ENCODE results near the gene BOLA3. TPM values are rescaled to one million over a fixed set of nuclear protein-coding genes. Genes with fewer than 3 reads are reported as not detected.

Gene BOLA3
- total RNA-seq, 1 experiment from 2014 or later, result 30.4 TPM

GRCh38 chr2:74104839-74105238 is 42.9 kb downstream of the BOLA3 start:
- Histone ChIP-seq H3K27me3 (ENCODE audit: insufficient read depth, low read depth) (no peaks in the 10 kb centered on the region), H3K79me2 (ENCODE audit: low read depth) (no peaks in the 10 kb centered on the region), H3K4me2 (no peak overlapping the region), H3K9me3 (ENCODE audit: insufficient read depth, low read depth) (no peaks in the 10 kb centered on the region), H3K4me3 (no peak overlapping the region), H3F3A (ENCODE audit: insufficient read depth, low read depth) (no peaks in the 10 kb centered on the region), H3K4me1 (replicated peaks; ENCODE audit: insufficient read depth) (no peaks in the 10 kb centered on the region), H3K36me3 (ENCODE audit: low read depth) (0 out of 2 replicates have a peak, but pooled peaks cover under 1% of the 10 kb centered on the region), H3K9me2 (ENCODE audit: insufficient read depth) (no peaks in the 10 kb centered on the region), H2AFZ (no peak overlapping the region), H4K20me1 (ENCODE audit: insufficient read depth) (peaks cover 3% of the 10 kb centered on the region; the same call in 1 of the 2 replicates), H3K27ac (no peak overlapping the region)
- intact Hi-C loops (cut with micrococcal nuclease; ENCODE audit: unreplicated experiment), result no loop called here
- no TSS peak for BruUV-seq (replicated peaks)
- CTCF ChIA-PET, result no interaction called here
- POLR2A ChIA-PET (ENCODE audit: unreplicated experiment), result no interaction called here
- no peak for DNase-seq
- no peak for TF ChIP-seq EZH2 (IDR thresholded peaks at IDR 0.05; ENCODE audit: low read depth)
- peak; percentile 30; the same call in 1 of the 2 replicates for TF ChIP-seq CTCF (conservative IDR thresholded peaks at IDR 0.05)

GRCh38 chr2:74103763-74104162 is 43.9 kb downstream of the BOLA3 start:
- intact Hi-C loops (cut with micrococcal nuclease; ENCODE audit: unreplicated experiment), result no loop called here
- no peak overlapping the region for H3K4me2 ChIP-seq
- no peak for TF ChIP-seq CTCF (conservative IDR thresholded peaks at IDR 0.05)
- H3K4me1 ChIP-seq (replicated peaks; ENCODE audit: insufficient read depth), result no peaks in the 10 kb centered on the region
- 0 out of 2 replicates have a peak, but pooled peaks cover 4% of the 10 kb centered on the region for H3K36me3 ChIP-seq (ENCODE audit: low read depth)
- no peak overlapping the region for H3K27ac ChIP-seq
- H3K9me2 ChIP-seq (ENCODE audit: insufficient read depth), result no peaks in the 10 kb centered on the region
- no peaks in the 10 kb centered on the region for H3K27me3 ChIP-seq (ENCODE audit: insufficient read depth, low read depth)
- no peaks in the 10 kb centered on the region for H3K9me3 ChIP-seq (ENCODE audit: insufficient read depth, low read depth)
- H2AFZ ChIP-seq, result no peak overlapping the region
- H4K20me1 ChIP-seq (ENCODE audit: insufficient read depth), result peaks cover 3% of the 10 kb centered on the region; the same call in 1 of the 2 replicates
- no peaks in the 10 kb centered on the region for H3K79me2 ChIP-seq (ENCODE audit: low read depth)
- H3F3A ChIP-seq (ENCODE audit: insufficient read depth, low read depth), result no peaks in the 10 kb centered on the region
- BruUV-seq (replicated peaks), result no TSS peak
- ChIA-PET CTCF (no interaction called here), POLR2A (ENCODE audit: unreplicated experiment) (no interaction called here)
- no peak overlapping the region for H3K4me3 ChIP-seq
- DNase-seq, result no peak

GRCh38 chr2:74102516-74102915 is 45.2 kb downstream of the BOLA3 start:
- no peaks in the 10 kb centered on the region for H3K9me3 ChIP-seq (ENCODE audit: insufficient read depth, low read depth)
- H3K4me2 ChIP-seq, result no peak overlapping the region
- H2AFZ ChIP-seq, result no peak overlapping the region
- H3K4me1 ChIP-seq (replicated peaks; ENCODE audit: insufficient read depth), result no peaks in the 10 kb centered on the region
- H3K36me3 ChIP-seq (ENCODE audit: low read depth), result 0 out of 2 replicates have a peak, but pooled peaks cover 4% of the 10 kb centered on the region
- H4K20me1 ChIP-seq (ENCODE audit: insufficient read depth), result peaks cover 3% of the 10 kb centered on the region; the same call in 1 of the 2 replicates
- ChIA-PET CTCF (no interaction called here), POLR2A (ENCODE audit: unreplicated experiment) (no interaction called here)
- no peaks in the 10 kb centered on the region for H3K9me2 ChIP-seq (ENCODE audit: insufficient read depth)
- no peaks in the 10 kb centered on the region for H3F3A ChIP-seq (ENCODE audit: insufficient read depth, low read depth)
- H3K4me3 ChIP-seq, result no peak overlapping the region
- no peak for TF ChIP-seq EZH2 (IDR thresholded peaks at IDR 0.05; ENCODE audit: low read depth)
- TF ChIP-seq CTCF (conservative IDR thresholded peaks at IDR 0.05), result no peak
- intact Hi-C loops (cut with micrococcal nuclease; ENCODE audit: unreplicated experiment), result no loop called here
- BruUV-seq (replicated peaks), result no TSS peak
- no peak overlapping the region for H3K27ac ChIP-seq
- H3K27me3 ChIP-seq (ENCODE audit: insufficient read depth, low read depth), result no peaks in the 10 kb centered on the region
- no peaks in the 10 kb centered on the region for H3K79me2 ChIP-seq (ENCODE audit: low read depth)
- no peak for DNase-seq
